ENCODE results near the gene TYSND1.

- no peak for TF ChIP-seq CTCF (IDR thresholded peaks at IDR 0.05)
- no peak for TF ChIP-seq POLR2AphosphoS5 (IDR thresholded peaks at IDR 0.05; ENCODE audit: low read depth, low read length)
- no peak for TF ChIP-seq SIN3A (IDR thresholded peaks at IDR 0.05; ENCODE audit: borderline replicate concordance, insufficient read depth, low read depth, low read length)
- no peak for TF ChIP-seq TCF7L2 (IDR thresholded peaks at IDR 0.05; ENCODE audit: low read depth, low read length)
These were observed 54.1 kb downstream of the TYSND1 start for GRCh38 chr10:70092389-70092718.

Measured in Panc1 (cell line).